Sciatic nerve (tissue), 2 donors: ENCODE results near the gene KMT2C. TPM values are rescaled to one million over a fixed set of nuclear protein-coding genes. Genes with fewer than 3 reads are reported as not detected.
"Not testable (repeated sequence)": the region's sequence is repeated elsewhere in the genome, so short reads cannot be mapped to it uniquely, and the experiment has no call there.

Experiments
- ATAC-seq: fragments of 200-7000 bp; cut with Tn5 transposase; one replicate; pipeline ENCODE4 v1.9.1; 2020; ENCODE audit warnings: mild to moderate bottlenecking, moderate library complexity
- DNase-seq: peaks from one replicate; pipeline ENCODE4 v3.0.0-alpha.2; 2020; ENCODE audit warnings: low spot score
- intact Hi-C: fragments of 100-400 bp; cut with DNase I; formaldehyde crosslinking; loops from one replicate; pipeline ENCODE4 v1.14.2; 2022
- total RNA-seq: library from RNA; stranded (reverse); fragmentation: NEBNext Ultra II Directional; extraction: Animal tissue kit (Norgen Biotek cat#: 25700); gene quantifications from one replicate; pipeline ENCODE4 v1.2.1, GENCODE V29; 2021
- donor health status: DM: no; HTN: no; CAD: no.
- donor health status: DM: no; HTN: no; CAD: no.

KMT2C gene
- total RNA-seq, 1 donor from 2014 or later, result 140 TPM

GRCh38 chr7:152266859-152267258, 168.9 kb downstream of the KMT2C start:
- DNase-seq, intact Hi-C loops, ATAC-seq: not testable (repeated sequence)

GRCh38 chr7:152264915-152265314, 170.9 kb downstream of the KMT2C start:
- ATAC-seq, intact Hi-C loops, DNase-seq: not testable (repeated sequence)

GRCh38 chr7:152262146-152262545, 173.7 kb downstream of the KMT2C start:
- DNase-seq, ATAC-seq, intact Hi-C loops: not testable (repeated sequence)

- DNase-seq, intact Hi-C loops, ATAC-seq: not testable (repeated sequence)
Measured at GRCh38 chr7:152259645-152260044, 176.2 kb downstream of the KMT2C start.

- ATAC-seq, result peak; percentile 15
- intact Hi-C loops, DNase-seq: not testable (repeated sequence)
Measured at GRCh38 chr7:152247851-152248250, 188.0 kb downstream of the KMT2C start.

- intact Hi-C loops, ATAC-seq, DNase-seq: not testable (repeated sequence)
Measured at GRCh38 chr7:152245417-152245816, 190.4 kb downstream of the KMT2C start.

- DNase-seq, intact Hi-C loops, ATAC-seq: not testable (repeated sequence)
Measured at GRCh38 chr7:152243464-152243863, 192.3 kb downstream of the KMT2C start.

GRCh38 chr7:152241301-152241700, 194.5 kb downstream of the KMT2C start:
- ATAC-seq, intact Hi-C loops, DNase-seq: not testable (repeated sequence)

GRCh38 chr7:152236306-152236705, 199.5 kb downstream of the KMT2C start:
- ATAC-seq, DNase-seq, intact Hi-C loops: not testable (repeated sequence)

GRCh38 chr7:152234421-152234820, 201.4 kb downstream of the KMT2C start:
- ATAC-seq, DNase-seq, intact Hi-C loops: not testable (repeated sequence)

GRCh38 chr7:152231089-152231488, 204.7 kb downstream of the KMT2C start:
- DNase-seq, result no peak
- no peak for ATAC-seq
- intact Hi-C loops, result no loop called here

GRCh38 chr7:152219556-152219955, 216.2 kb downstream of the KMT2C start:
- intact Hi-C loops, result not testable (repeated sequence)

GRCh38 chr7:152208766-152209165, 227.0 kb downstream of the KMT2C start:
- intact Hi-C loops, ATAC-seq, DNase-seq: not testable (repeated sequence)

More at GRCh38 chr7:152219556-152219955, 216.2 kb downstream of the KMT2C start:
- ATAC-seq, DNase-seq: not testable (repeated sequence)

GRCh38 chr7:152204417-152204816, 231.4 kb downstream of the KMT2C start:
- ATAC-seq, intact Hi-C loops, DNase-seq: not testable (repeated sequence)

GRCh38 chr7:152203095-152203494, 232.7 kb downstream of the KMT2C start:
- DNase-seq (no peak), ATAC-seq (no peak)
- intact Hi-C loops, result no loop called here

- intact Hi-C loops, result no loop called here
- no peak for DNase-seq
- peak; percentile 67 for ATAC-seq
Measured at GRCh38 chr7:152202056-152202455, 233.7 kb downstream of the KMT2C start.

- intact Hi-C loops, result no loop called here
- DNase-seq (no peak), ATAC-seq (no peak)
Measured at GRCh38 chr7:152200395-152200794, 235.4 kb downstream of the KMT2C start.

- ATAC-seq (no peak), DNase-seq (no peak)
- intact Hi-C loops, result no loop called here
Measured at GRCh38 chr7:152196391-152196790, 239.4 kb downstream of the KMT2C start.

GRCh38 chr7:152193880-152194279, 241.9 kb downstream of the KMT2C start:
- intact Hi-C loops, result no loop called here
- ATAC-seq (no peak), DNase-seq (no peak)

GRCh38 chr7:152189061-152189460, 246.7 kb downstream of the KMT2C start:
- DNase-seq (no peak), ATAC-seq (no peak)
- intact Hi-C loops, result no loop called here

GRCh38 chr7:152185558-152185957, 250.2 kb downstream of the KMT2C start:
- intact Hi-C loops, result no loop called here
- DNase-seq, result no peak
- ATAC-seq, result no peak
